Activated CD4-positive, alpha-beta T cell treated with anti-CD3 and anti-CD28 coated beads, Interleukin-2, Interleukin-4, amounts not matched to agents 100 ng/mL and 50 ng/mL, durations not matched to agents 16 hours and 8 hours (primary cell): Measurements from ENCODE around the gene ARL16.

Source experiments
- DNase-seq: peaks from one replicate; pipeline ENCODE4 v3.0.0-alpha.2; 2020; ENCODE audit warnings: low spot score

Gene ARL16

DNA sequence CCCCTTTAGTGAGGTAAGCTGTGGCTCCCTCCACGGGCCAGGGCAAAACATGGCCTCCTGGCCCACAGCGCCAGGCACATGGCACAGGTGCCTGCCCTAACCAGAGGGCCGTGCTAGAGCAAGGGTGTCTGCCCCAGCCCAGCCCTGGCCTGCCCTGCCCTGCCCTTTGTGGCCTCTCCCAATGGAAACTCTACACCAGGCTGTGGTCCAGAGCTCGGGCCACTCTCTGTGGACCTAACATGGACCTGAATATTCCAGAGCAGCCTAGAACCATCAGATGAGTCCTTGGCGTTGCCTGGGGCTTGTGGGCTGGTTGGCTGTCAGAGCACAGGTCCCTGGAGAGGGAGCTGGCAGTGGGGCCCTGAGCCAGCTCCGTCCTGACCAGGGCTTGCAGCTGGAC, 11.6 kb upstream of the ARL16 start:
- DNase-seq: no peak

DNA sequence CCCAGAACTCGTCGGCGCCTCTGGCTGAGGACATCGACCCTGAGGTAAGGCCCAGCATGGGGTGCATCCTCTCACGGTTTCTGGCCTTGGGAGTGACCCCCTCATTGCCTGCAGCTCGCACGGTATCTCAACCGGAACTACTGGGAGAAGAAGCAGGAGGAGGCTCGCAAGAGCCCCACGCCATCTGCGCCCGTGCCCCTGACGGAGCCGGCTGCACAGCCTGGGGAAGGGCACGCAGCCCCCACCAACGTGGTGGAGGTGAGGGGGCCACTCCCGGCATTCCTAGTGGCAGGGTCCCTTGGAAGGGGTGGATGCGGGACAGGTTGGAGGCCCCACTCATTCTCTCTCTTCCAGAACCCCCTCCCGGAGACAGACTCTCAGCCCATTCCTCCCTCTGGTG, 11.2 kb upstream of the ARL16 start:
- DNase-seq: no peak

DNA sequence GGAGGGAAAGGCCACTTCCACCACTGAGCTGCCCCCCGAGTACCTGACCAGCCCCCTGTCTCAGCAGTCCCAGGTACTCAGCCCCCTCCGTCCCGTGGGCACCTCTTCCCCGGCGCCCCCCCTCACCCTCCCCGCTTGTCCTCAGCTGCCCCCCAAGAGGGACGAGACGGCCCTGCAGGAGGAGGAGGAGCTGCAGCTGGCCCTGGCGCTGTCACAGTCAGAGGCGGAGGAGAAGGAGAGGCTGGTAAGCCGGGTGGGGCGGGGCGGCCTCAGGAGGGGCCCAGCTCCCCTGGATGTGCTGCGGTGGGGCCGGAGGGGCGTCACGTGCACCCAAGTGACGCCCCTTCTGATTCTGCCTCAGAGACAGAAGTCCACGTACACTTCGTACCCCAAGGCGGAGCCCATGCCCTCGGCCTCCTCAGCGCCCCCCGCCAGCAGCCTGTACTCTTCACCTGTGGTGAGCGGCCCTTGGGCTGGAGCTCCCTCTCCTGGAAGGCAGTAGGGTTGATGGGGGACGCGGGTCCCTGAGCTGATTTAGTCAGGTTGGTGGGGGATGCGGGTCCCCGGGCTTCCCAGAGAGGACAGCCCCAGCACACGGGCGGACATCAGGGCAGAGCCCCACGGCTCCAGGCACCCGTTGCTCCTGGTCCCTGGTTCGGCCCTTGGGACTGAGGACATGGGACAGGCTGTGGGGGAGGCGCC, 10.1 kb upstream of the ARL16 start:
- DNase-seq: no peak

DNA sequence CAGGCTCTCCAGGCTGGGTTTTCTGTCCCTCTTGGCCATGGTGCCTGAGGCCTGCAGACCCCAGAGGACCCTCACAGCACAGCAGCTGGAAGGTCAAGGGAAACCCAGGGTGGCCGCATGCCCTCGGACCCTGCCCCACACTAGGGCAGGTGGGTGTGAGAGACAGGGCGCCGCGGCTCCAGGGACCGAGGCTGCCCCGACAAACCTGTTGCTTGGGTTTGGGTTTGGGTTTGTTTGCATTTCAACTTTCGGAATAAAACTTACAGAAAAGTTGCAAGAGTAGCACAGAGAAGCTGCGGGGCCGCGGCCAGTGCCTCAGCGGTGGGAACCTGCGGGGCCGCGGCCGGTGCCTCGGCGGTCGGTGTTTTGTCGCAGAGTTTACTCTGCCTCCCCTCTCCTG, 8.0 kb upstream of the ARL16 start:
- no peak for DNase-seq

DNA sequence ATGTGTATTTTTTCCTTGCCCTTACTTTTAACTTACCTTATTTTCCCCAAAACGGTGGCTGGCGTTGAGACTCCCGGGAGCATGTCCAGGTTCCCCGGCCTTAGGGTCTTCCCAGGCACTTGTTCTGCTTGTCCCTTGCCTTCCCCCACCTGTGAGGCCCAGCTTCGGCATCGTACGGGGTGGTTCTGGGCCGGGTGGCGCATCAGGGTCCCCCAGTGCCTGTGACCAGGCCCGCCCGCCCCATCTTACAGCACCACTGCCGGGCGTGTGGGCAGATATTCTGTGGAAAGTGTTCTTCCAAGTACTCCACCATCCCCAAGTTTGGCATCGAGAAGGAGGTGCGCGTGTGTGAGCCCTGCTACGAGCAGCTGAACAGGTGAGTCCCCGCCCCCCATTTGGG, 7.6 kb upstream of the ARL16 start:
- DNase-seq: no peak

DNA sequence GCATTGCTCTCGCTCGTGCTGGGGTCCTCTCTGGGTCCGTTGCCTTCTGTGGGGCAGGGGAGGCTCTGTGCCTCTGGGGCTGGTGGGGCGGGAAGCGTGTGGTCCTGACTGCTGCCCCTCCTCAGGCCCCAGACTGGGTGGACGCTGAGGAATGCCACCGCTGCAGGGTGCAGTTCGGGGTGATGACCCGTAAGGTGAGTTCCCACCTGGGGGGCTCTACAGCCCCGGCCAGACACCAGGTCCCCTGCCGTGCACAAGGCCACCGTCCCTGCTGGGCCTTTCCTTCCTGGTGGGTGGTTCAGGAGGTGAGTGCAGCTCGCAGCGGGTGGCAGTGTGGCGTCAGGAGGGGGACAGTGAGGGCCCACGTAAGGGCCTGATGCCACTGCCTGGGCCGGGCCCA, 7.0 kb upstream of the ARL16 start:
- no peak for DNase-seq

DNA sequence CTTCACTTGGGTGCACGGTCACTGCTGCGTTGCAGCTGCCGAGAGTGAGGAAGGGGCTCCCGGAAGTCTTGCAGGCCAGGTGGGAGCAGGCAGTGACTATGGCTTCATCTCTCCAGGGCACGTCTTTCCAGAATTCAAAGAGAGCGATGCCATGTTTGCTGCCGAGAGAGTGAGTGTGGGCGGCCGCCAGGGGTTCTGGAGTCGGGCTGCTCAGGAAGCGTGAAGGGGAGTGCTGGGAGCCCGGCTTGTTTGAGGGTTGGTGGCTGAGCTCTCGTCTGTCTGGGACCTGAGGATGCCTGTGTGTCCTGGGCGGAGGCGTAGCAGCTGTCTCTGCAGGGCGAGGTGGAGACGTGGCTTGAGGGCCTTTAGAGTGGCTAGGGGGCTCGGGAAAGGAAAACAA, 6.5 kb upstream of the ARL16 start:
- no peak for DNase-seq

DNA sequence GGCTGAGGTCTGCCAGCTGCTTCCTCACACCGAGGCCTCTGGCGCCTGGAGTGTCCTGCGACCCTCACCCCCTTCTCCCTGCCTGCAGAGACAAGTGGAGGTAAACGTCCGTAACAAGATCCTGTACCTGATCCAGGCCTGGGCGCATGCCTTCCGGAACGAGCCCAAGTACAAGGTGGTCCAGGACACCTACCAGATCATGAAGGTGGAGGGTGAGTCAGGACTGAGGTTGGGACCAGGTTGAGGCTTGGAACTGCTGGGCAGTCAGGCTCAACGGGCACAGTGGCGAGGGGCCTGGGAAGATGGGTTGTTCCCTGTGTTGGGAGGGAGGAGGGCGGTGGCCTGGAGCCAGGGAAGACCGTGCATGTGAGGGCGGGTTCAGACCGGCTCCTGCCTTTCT, 5.0 kb upstream of the ARL16 start:
- no peak for DNase-seq

DNA sequence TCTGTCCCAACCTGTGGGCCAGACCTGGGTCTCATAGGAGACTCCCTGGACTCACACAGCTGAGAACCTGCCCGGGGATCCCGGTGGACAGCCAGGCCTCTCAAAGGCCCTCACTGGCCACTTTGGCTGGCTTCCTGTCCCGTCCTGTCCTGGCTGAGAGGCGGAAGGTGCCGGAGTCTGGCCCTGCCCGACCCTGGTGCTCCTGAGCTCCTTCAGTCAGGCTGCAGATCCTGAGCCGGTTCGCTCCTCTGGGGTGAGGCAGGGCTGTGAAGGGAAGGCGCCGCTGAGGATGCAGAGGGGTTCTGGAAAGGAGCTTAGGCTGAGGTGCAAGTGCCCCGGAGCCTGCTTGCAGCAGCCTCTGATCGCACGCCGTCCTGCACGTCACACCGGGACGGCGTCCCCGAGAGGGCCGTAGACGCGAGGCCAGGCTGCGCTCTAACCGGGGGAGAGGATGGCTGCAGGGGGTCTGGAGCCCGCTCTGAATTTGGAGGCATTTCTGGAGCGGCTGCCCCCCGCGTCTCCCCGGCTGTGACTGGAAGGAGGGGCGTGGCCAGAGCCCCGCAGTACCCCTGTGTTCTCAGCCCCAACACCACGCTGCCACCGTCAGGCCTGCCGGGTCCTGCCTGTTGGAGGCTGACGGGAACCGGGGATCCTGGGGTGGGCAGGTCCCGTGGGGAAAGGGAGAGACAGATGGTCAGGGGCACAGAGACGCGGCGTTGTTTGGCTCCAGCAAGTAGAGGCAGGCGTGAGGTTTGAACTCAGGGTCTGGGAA, 4.4 kb upstream of the ARL16 start:
- no peak for DNase-seq

DNA sequence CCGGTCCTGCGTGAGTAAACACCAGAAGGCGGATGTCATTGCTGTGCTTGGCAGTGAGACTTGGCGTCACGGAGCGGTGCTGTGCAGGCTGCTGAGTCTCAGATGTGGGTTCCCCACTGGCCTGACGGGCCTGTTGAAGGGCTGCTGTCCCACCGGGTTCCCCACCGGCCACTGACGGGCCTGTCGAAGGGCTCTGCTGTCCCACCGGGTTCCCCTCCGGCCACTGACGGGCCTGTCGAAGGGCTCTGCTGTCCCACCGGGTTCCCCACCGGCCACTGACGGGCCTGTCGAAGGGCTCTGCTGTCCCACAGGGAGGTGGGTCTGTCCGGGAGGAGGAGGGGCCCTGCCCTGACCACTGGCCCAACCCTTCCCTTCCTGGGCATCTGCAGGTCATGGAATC, 3.0 kb upstream of the ARL16 start:
- DNase-seq: no peak

DNA sequence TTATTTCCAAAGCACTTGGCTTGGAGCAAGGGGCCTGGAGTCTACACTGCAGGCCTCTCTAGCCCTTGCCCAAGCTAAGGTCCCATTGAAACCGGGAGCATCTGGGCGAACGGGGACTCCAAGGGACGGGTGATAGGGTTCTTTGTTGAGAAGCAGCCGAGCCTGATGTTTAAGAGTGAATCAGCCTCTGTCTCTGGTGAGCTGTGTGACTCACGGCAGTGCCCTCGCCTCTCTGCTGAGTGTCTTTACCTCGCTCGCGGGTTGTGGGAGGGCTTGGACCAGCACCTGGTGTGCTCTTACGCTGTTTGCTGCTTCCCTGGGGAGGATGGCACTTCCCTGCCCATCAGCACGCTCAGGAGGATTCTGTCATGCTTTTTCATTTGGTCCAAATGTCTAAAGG, 1.5 kb upstream of the ARL16 start:
- peak; percentile 46 for DNase-seq

DNA sequence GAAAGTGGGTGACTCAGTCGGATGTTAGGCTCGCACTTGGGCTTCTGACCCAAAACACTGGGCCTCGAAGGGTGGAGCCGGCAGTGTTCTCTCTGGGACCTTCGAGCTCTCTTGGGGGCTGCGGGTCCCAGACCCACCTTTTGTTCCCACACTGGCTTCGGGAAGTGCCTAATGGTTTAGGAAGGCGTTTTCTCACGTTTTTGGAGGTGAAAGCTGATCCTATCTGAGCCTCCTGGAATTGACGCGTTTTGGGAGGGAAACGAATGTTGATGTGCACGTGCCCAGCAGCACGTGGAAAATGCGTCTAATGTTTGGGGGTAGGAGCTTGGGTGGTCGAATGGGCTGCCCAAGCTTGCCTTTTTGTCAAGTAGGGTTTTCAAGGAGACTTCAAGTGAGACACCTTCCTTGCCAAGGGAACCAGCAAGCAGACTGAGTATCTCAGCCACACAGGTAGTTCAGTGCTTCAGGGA, 880 bp upstream of the ARL16 start:
- DNase-seq: peak; percentile 27

DNA sequence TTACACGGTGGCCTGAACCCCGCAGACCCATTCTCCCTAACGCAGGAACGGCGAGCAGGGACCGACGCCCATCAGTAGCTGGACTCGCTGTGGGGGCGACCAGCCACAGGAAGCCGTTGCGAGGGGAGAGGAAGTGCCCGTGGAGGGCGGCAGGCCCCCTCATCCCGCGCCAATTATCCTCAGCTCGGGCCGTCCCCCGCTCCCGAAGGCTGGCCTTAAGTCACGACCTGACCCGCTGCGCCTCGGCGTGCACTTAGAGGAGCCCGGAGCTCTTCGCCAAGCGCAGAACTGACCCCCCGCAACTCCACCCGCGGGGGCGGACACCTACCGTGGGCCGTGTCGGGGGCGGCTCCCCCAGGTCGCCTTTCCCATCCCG, 401 bp downstream of the ARL16 start:
- DNase-seq: no peak

DNA sequence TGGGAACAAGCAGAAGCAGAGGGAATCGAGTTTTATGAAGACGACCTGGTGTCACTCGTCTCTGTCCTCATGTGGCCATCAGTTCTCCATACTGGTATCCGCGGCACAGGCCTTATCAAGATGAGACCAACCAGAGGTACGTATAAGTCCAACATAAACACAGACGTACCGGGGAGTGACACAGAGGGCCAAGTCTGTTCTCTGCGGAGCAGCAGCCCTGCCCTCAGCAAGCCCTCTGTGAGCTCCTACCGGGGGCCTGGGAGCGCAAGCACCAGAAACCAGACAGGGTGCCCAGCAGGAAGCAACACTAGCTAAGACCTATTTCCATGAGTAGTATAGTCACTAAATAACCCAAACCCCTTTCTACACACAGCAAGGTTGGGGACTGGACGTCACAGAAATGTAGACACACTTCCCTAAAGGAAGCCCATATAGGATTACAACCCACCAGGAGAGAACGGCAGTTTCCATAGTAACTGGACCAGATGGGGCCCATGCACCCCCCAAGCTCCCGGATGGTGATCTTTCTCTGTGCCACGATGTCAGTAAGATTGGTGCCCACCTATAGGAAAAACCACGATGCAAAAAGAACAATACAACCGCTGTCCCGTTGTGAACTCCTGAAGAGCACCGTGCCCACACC, 911 bp downstream of the ARL16 start:
- DNase-seq: no peak

DNA sequence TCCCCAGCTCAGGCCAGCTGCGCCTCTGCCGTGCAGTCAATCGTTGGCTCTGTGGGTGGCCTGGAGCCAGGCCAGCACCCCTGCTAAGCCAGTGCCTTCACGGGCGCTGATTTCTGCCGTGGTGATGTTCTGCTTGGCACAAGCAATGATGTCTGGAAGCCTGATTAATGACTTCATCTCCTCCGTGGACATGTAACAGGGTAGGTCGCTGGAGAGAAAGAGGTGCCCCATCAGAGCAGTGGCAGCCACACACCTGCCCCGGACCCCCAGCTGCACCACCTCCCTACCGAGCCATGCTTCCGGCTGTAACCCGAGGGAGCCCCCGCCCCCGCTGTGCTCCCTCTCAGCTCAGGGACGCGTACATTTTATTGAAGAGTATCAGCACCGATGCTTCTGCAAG, 1.9 kb downstream of the ARL16 start:
- no peak for DNase-seq

DNA sequence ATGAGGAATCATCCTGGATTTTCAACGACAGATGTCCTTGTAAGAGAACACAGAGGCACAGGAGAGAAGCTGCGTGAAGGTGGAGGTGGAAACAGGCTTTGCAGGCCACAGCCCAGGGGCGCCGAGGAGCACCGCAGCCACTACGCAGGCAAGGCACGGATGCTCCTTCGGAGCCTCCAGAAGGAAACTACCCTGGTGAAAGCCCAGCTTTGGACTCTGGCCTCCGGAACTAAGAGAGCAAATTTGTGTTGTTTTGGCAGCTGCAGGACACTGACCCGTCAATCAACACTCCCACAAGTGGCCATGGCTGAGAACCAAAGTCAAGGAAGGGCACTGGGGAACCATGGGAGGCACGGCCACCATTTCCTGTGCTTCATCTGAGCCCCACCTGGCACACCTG, 3.4 kb downstream of the ARL16 start:
- no peak for DNase-seq

DNA sequence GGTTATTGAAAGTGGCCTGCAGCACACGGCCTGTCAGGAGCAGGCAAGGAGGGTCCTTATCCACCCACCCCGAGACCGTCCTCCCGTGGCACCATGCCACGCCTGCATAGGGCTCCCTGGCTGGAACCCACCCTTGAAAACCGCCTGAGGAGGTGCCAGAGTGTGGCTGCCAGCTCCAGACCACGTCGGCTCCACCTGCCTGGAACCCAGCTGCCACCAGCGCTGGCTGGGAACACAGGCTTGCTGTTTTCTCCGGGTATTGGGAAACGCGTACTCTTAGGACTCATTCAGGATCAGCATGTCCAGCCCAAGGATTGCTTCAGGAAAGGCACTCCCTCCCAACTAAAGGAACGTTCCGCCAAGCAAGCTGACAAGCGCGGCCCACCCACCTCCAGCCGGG, 6.7 kb downstream of the ARL16 start:
- DNase-seq: no peak

DNA sequence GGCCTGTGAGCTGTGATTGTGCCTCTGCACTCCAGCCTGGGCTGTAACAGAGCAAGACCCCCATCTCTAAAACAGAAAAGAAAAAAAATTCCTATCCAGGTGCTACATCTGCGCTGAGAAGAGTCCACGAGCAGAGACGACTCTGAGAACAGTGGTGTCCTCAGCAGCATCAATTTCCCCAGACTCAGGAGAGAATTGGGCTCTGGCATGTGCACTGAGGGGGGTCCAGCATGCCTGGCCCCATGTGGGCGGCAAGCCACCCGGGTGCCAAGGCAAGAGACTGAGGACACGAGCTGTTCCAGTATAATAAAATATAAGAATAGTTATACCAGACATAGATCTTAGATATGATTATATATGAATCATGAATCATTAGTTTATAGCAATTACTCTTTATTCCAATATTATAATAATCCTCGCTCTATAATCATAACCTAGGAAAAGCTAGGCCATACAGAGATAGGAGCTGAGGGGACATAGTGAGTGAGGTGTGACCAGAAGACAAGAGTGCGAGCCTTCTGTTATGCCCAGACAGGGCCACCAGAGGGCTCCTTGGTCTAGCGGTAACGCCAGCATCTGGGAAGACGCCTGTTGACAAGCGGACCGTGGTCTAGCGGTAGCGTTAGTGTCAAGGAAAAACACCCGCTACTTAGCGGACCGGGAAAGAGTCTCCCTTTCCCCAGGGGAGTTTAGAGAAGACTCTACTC, 7.9 kb downstream of the ARL16 start:
- DNase-seq: peak; percentile 40

DNA sequence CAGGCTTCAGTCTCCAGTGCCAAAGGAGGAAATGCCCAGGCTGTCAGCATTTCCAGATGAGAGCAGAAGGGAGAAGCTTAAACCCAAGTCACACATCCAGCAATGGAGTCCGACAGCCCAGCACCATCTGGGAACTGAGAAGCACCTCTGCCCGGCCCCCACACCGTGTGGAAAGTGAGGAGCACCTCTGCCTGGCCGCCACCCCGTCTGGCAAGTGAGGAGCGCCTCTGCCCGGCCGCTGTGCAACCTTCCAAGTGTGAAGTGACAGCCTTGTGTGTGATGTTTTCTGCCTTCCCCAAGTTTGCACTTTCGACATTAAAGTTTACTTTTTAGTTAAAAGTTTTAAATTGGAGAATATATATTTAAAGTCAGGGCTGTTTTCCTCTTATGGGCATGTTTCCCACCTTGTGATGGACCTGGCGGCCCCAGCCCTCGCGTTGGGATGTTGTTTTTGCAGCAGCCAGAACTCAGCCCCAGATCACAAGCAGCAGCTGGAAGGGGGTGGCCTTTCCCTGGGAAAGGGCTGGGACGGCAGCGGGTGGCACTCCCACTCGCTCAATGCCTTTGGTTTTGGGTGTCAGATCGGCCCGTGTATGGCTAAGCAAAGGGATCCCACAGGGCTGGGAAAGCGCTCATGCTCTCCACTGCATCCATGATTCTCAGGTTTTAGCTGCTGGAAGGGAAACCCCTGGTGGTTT, 9.9 kb downstream of the ARL16 start:
- no peak for DNase-seq

DNA sequence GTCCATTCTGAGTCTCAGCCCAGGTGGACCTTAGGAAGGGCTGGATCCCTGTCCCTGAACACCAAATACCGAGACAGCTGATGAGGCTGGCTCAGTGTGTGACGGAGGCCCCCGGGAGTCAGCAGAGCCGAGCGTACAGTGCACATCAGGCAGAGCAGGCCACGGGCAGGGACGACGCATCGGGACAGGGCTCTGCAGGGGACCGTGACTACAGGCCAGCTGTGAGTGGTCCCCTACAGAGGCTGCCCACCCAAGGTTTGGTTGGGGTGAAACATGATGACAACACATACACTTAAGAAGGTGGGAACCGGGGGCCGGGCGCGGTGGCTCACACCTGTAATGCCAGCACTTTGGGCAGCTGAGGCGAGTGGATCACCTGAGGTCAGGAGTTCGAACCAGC, 10.6 kb downstream of the ARL16 start:
- no peak for DNase-seq

DNA sequence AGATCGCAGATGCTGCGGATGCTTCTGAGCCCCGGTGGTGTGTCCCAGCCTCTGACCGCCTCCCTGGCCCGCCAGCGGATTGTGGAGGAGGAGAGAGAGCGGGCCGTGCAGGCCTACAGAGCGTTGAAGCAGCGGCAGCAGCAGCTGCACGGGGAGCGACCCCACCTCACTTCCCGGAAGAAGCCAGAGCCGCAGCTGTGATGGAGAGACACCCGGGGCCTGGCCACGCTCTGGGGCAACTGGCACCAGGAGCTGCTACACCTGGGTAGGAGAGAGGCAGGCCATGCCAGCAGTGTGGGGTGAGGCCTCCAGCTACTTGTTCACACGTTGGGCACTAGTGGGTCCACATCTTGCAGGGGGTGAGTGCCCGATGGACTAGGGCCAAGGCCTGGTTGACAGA, 11.1 kb downstream of the ARL16 start:
- DNase-seq: no peak

DNA sequence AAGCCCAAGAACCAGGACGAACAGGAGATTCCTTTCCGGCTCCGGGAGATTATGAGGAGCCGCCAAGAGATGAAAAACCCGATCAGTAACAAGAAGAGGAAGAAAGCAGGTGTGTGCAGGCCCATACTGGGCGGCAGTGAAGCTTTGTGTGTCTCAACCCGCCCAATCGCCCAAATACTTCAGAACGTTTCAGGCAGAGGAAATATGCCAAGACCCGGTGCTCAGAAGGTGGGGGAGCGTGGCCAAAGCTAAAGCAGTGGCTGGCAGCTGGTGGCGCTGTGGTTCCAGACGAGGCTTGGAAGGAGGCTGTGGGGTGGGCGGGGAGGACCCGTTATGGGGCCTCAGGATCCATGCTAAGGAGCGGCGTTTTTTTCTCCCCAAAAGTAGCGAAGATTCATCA, 15.8 kb downstream of the ARL16 start:
- no peak for DNase-seq
